K562 (cell line): ENCODE measurements around the gene STK36. TPM values are rescaled to one million over a fixed set of nuclear protein-coding genes. Genes with fewer than 3 reads are reported as not detected.

Source experiments
- ETS2 ChIP-seq: IDR thresholded peaks from 2 replicates; pipeline ENCODE4 v1.6.1; 2016; ENCODE audit warnings: borderline replicate concordance, missing genetic modification characterization, mild to moderate bottlenecking, moderate library complexity, missing compliant biosample characterization; ENCODE audit not compliant: poor library complexity, severe bottlenecking
- HNRNPK ChIP-seq: fragments of 200-400 bp; formaldehyde crosslinking; IDR thresholded peaks from one replicate; pipeline ENCODE4 v1.6.1; 2018; ENCODE audit warnings: mild to moderate bottlenecking, low read depth, low read length; ENCODE audit not compliant: poor library complexity, severe bottlenecking
- MTA2 ChIP-seq: fragments of 450-650 bp; IDR thresholded peaks from 2 replicates; pipeline ENCODE4 v1.6.1; 2016; ENCODE audit warnings: low read depth
- NEUROD1 ChIP-seq: fragments of 150-350 bp; IDR thresholded peaks from 2 replicates; pipeline ENCODE4 v1.6.1; 2014; ENCODE audit warnings: borderline replicate concordance, low read length, low read depth; ENCODE audit not compliant: partially characterized antibody
- PML ChIP-seq: IDR thresholded peaks from 2 replicates; pipeline ENCODE4 v1.6.1; 2012; ENCODE audit warnings: low read length, inconsistent platforms
- POLR2AphosphoS2 ChIP-seq: IDR thresholded peaks from 2 replicates; pipeline ENCODE4 v1.6.1; 2012; ENCODE audit warnings: low read length, improper control_type of control experiment
- RHOXF2B ChIP-seq: fragments of 250-450 bp; sonication (Bioruptor Pico); conservative IDR thresholded peaks from 2 replicates; pipeline ENCODE4 v1.5.1; 2021
- SPI1 ChIP-seq: IDR thresholded peaks from 2 replicates; pipeline ENCODE4 v1.6.1; 2011; ENCODE audit warnings: low read depth, low read length, control low read depth, borderline replicate concordance
- YY1 ChIP-seq, 3 experiments: IDR thresholded peaks; 2 replicates each; pipeline ENCODE4 v1.6.1; 2011; ENCODE audit warnings: low read length in 2 of 3, mild to moderate bottlenecking in 2 of 3, moderate library complexity in 2 of 3, borderline replicate concordance in 1 of 3, control low read depth in 1 of 3, low read depth in 1 of 3; ENCODE audit not compliant: insufficient read depth in 3 of 3, insufficient replicate concordance in 2 of 3, control insufficient read depth in 1 of 3, insufficient read length in 1 of 3; ENCODE audit errors: extremely low read depth in 1 of 3
- ZNF184 ChIP-seq: sonication (generic); formaldehyde crosslinking; IDR thresholded peaks from 2 replicates; pipeline ENCODE4 v1.5.0; 2020; ENCODE audit warnings: missing genetic modification reagents
- ZNF766 ChIP-seq: fragments of 200-800 bp; sonication (Bioruptor generic); conservative IDR thresholded peaks from 2 replicates; pipeline ENCODE4 v1.6.1; 2016; ENCODE audit warnings: missing genetic modification characterization, missing compliant biosample characterization
- ZSCAN29 ChIP-seq: fragments of 450-650 bp; IDR thresholded peaks from 2 replicates; pipeline ENCODE4 v1.6.1; 2017
- polyA plus RNA-seq, 8 experiments: library from polyadenylated mRNA; depleted of rRNA in 4 of 8; stranded (reverse) in 5 of 8; unstranded in 3 of 8; fragments of >200 nt; fragmentation: Nextera tagmentation in 2 of 8; fragmentation: Illumina TruSeq in 1 of 8; extraction: Ambion mirVana in 2 of 8; extraction: Trizol in 1 of 8; gene quantifications; 2 replicates each; pipeline versions ENCODE4 v1.2.1 to v1.2.3, GENCODE V29; 2011 to 2014; ENCODE audit warnings: inconsistent platforms in 1 of 8, missing spikeins in 1 of 8
- total RNA-seq, 7 experiments: library from RNA; depleted of rRNA in 6 of 7; stranded (reverse); fragments of >200 nt in 6 of 7; fragmentation: Illumina TruSeq in 2 of 7; extraction: Trizol in 2 of 7; gene quantifications; 2 replicates each; pipeline versions ENCODE4 v1.2.1 to v1.2.3, GENCODE V29; 2011 to 2021; ENCODE audit warnings: low replicate concordance in 1 of 7
- TF ChIP-seq, protein P1 (sequence below): fragments of 250-450 bp; sonication (Bioruptor Pico); IDR thresholded peaks from 2 replicates; pipeline ENCODE4 v1.6.1; 2021; ENCODE audit warnings: mild to moderate bottlenecking
- TF ChIP-seq, protein P2 (sequence below): fragments of 450-650 bp; IDR thresholded peaks from 2 replicates; pipeline ENCODE4 v1.6.1; 2016; ENCODE audit warnings: missing biosample characterization, missing genetic modification characterization
- TF ChIP-seq, protein P3 (sequence below): fragments of 450-650 bp; IDR thresholded peaks from 2 replicates; pipeline ENCODE4 v1.6.1; 2016; ENCODE audit warnings: antibody characterized with exemption
- TF ChIP-seq, protein P4 (sequence below): fragments of 250-450 bp; sonication (Bioruptor Pico); IDR thresholded peaks from 2 replicates; pipeline ENCODE4 v1.5.0; 2022; ENCODE audit warnings: mild to moderate bottlenecking
- TF ChIP-seq, protein P5 (sequence below): IDR thresholded peaks from 3 replicates; pipeline ENCODE4 v1.6.1; 2011; ENCODE audit warnings: borderline replicate concordance, mild to moderate bottlenecking; ENCODE audit not compliant: insufficient read length, insufficient read depth
- TF ChIP-seq, protein P6 (sequence below), 2 experiments: IDR thresholded peaks; 2 replicates each; pipeline ENCODE4 v1.6.1; 2011; ENCODE audit warnings: borderline replicate concordance in 1 of 2, control low read depth in 1 of 2, low read depth in 1 of 2, low read length in 1 of 2, mild to moderate bottlenecking in 1 of 2, mixed read lengths in 1 of 2, moderate library complexity in 1 of 2; ENCODE audit not compliant: insufficient read depth in 1 of 2, insufficient read length in 1 of 2, poor library complexity in 1 of 2, severe bottlenecking in 1 of 2; ENCODE audit errors: extremely low read depth in 1 of 2

Gene STK36
- total and polyA plus RNA-seq, 9 of the 15 experiments (the other 6 are each of a cell fraction or from before 2014, with no cell fraction given), result 3.5 to 12.4 (median 6.7) TPM

DNA sequence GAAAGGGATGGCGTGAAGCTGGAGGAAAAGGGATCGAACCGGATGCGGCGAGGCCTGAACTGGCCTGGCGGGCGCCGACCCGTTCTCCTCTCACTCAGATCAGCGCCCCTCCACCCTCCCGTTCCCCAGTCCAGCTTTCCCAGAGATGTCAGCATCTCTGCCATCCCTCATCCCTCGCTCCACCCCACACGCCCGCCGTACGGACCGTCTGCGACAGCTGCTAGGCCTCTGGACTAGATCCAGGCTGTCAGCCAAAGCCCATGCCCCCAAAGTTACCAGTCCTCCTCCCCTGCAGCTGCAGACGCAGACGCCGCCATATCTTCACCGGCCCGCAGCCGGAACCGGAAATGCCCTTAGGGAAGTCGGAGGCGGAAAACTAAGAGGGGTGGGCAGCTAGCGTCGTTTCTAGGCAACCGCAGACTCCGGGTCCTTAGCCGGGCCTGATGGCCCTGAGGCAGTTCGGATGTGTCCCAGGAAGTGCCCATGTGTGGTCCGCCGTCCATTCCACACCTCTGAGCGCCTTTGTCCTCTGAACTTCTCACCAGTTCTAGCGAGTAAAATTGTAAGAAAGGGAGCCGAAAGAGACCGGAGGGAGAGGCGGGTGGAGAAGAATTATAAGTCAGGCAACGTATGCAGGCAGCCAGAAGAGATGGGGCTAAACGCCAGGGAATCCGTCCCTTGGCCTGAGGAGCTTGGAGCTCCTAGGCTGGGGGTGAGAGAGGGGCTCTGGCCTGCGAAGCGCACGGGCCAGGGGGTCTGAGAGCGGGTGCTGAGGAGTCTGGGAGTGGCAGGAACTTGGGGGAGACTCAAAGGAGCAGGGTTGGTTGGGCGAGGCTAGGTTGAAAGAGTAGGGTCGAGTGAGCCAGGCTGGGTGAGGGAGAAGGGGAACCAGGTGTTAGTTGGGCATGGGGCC lies at the start of gene STK36, which contains the start of gene RNF25 (continued):
- no peak for TF ChIP-seq ETS2
- TF ChIP-seq YY1 (IDR thresholded peaks at IDR 0.05; ENCODE audit: borderline replicate concordance in 1 of 3, control insufficient read depth in 1 of 3, extremely low read depth in 1 of 3, insufficient read depth in 3 of 3, insufficient read length in 1 of 3, insufficient replicate concordance in 2 of 3, low read depth in 1 of 3, low read length in 2 of 3), result peak; percentile 42 to 87 (median 81)
- TF ChIP-seq, protein P1, sequence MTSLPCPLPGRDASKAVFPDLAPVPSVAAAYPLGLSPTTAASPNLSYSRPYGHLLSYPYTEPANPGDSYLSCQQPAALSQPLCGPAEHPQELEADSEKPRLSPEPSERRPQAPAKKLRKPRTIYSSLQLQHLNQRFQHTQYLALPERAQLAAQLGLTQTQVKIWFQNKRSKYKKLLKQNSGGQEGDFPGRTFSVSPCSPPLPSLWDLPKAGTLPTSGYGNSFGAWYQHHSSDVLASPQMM (CRISPR knock-in tag), result no peak
- TF ChIP-seq, protein P2, sequence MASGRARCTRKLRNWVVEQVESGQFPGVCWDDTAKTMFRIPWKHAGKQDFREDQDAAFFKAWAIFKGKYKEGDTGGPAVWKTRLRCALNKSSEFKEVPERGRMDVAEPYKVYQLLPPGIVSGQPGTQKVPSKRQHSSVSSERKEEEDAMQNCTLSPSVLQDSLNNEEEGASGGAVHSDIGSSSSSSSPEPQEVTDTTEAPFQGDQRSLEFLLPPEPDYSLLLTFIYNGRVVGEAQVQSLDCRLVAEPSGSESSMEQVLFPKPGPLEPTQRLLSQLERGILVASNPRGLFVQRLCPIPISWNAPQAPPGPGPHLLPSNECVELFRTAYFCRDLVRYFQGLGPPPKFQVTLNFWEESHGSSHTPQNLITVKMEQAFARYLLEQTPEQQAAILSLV (tag), result no peak
- TF ChIP-seq, protein P3, sequence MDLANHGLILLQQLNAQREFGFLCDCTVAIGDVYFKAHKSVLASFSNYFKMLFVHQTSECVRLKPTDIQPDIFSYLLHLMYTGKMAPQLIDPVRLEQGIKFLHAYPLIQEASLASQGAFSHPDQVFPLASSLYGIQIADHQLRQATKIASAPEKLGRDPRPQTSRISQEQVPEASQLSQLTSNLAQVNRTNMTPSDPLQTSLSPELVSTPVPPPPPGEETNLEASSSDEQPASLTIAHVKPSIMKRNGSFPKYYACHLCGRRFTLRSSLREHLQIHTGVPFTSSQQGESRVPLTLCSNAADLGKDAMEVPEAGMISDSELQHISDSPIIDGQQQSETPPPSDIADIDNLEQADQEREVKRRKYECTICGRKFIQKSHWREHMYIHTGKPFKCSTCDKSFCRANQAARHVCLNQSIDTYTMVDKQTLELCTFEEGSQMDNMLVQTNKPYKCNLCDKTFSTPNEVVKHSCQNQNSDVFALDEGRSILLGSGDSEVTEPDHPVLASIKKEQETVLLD, result no peak
- TF ChIP-seq ZNF184, result no peak
- TF ChIP-seq, protein P4, sequence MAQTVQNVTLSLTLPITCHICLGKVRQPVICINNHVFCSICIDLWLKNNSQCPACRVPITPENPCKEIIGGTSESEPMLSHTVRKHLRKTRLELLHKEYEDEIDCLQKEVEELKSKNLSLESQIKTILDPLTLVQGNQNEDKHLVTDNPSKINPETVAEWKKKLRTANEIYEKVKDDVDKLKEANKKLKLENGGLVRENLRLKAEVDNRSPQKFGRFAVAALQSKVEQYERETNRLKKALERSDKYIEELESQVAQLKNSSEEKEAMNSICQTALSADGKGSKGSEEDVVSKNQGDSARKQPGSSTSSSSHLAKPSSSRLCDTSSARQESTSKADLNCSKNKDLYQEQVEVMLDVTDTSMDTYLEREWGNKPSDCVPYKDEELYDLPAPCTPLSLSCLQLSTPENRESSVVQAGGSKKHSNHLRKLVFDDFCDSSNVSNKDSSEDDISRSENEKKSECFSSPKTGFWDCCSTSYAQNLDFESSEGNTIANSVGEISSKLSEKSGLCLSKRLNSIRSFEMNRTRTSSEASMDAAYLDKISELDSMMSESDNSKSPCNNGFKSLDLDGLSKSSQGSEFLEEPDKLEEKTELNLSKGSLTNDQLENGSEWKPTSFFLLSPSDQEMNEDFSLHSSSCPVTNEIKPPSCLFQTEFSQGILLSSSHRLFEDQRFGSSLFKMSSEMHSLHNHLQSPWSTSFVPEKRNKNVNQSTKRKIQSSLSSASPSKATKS (CRISPR knock-in tag), result no peak
- no peak for TF ChIP-seq ZNF766 (CRISPR knock-in tag)
- TF ChIP-seq, protein P5, sequence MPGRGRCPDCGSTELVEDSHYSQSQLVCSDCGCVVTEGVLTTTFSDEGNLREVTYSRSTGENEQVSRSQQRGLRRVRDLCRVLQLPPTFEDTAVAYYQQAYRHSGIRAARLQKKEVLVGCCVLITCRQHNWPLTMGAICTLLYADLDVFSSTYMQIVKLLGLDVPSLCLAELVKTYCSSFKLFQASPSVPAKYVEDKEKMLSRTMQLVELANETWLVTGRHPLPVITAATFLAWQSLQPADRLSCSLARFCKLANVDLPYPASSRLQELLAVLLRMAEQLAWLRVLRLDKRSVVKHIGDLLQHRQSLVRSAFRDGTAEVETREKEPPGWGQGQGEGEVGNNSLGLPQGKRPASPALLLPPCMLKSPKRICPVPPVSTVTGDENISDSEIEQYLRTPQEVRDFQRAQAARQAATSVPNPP, result no peak
- TF ChIP-seq SPI1, result no peak
- no peak for TF ChIP-seq RHOXF2B
- no peak for TF ChIP-seq POLR2AphosphoS2
- no peak for TF ChIP-seq ZSCAN29
- no peak for TF ChIP-seq MTA2
- TF ChIP-seq NEUROD1, result no peak
- TF ChIP-seq, protein P6, sequence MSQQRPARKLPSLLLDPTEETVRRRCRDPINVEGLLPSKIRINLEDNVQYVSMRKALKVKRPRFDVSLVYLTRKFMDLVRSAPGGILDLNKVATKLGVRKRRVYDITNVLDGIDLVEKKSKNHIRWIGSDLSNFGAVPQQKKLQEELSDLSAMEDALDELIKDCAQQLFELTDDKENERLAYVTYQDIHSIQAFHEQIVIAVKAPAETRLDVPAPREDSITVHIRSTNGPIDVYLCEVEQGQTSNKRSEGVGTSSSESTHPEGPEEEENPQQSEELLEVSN (IDR thresholded peaks at IDR 0.05; ENCODE audit: borderline replicate concordance in 1 of 2, extremely low read depth in 1 of 2, insufficient read depth in 1 of 2, insufficient read length in 1 of 2, low read depth in 1 of 2, low read length in 1 of 2, poor library complexity in 1 of 2, severe bottlenecking in 1 of 2), result no peak
- TF ChIP-seq HNRNPK, result no peak
- TF ChIP-seq PML, result peak; percentile 25; the same call in 1 of the 2 replicates
